BE2C (cell line): Measurements from ENCODE around the gene OXSR1.

Experiments used
- DNase-seq: peaks from one replicate; pipeline ENCODE4 v3.0.0-alpha.2; 2020
- H3K27me3 ChIP-seq: fragments of 250-450 bp; sonication (Bioruptor Pico); 2 replicates; pipeline ENCODE4 v1.5.1; 2020; ENCODE audit warnings: mild to moderate bottlenecking
- H3K36me3 ChIP-seq: fragments of 250-450 bp; sonication (Bioruptor Pico); 2 replicates; pipeline ENCODE4 v1.5.1; 2020; ENCODE audit warnings: mild to moderate bottlenecking
- H3K4me1 ChIP-seq: fragments of 250-450 bp; sonication (Bioruptor Pico); 2 replicates; pipeline ENCODE4 v1.5.1; 2020
- H3K4me3 ChIP-seq: 2 replicates; pipeline ENCODE4 v1.5.1; 2011; ENCODE audit warnings: low read depth, low read length
- H3K9me3 ChIP-seq: fragments of 250-450 bp; sonication (Bioruptor Pico); 2 replicates; pipeline ENCODE4 v1.5.1; 2020
- CTCF ChIP-seq: IDR thresholded peaks from 2 replicates; pipeline ENCODE4 v1.5.1; 2012; ENCODE audit warnings: mild to moderate bottlenecking, low read depth, low read length

The OXSR1 gene

GRCh38 chr3:38121832-38122461 lies 43.4 kb upstream of the OXSR1 start:
- H3K36me3 ChIP-seq: no peaks in the 10 kb centered on the region; the same call in 1 of the 2 replicates
- no peak for TF ChIP-seq CTCF
- H3K4me1 ChIP-seq: no peaks in the 10 kb centered on the region

GRCh38 chr3:38122712-38123290 lies 42.5 kb upstream of the OXSR1 start:
- no peaks in the 10 kb centered on the region for H3K4me1 ChIP-seq
- no peaks in the 10 kb centered on the region; the same call in 1 of the 2 replicates for H3K36me3 ChIP-seq
- no peak for DNase-seq
- TF ChIP-seq CTCF: no peak
- no peak overlapping the region for H3K4me3 ChIP-seq
- no peaks in the 10 kb centered on the region for H3K27me3 ChIP-seq
- no peaks in the 10 kb centered on the region for H3K9me3 ChIP-seq

More at GRCh38 chr3:38121832-38122461, 43.4 kb upstream of the OXSR1 start:
- no peak for DNase-seq
- Histone ChIP-seq H3K27me3 (no peaks in the 10 kb centered on the region), H3K4me3 (no peak overlapping the region), H3K9me3 (no peaks in the 10 kb centered on the region)

GRCh38 chr3:38124324-38125122 lies 40.8 kb upstream of the OXSR1 start:
- Histone ChIP-seq H3K4me3 (no peak overlapping the region), H3K9me3 (no peaks in the 10 kb centered on the region), H3K4me1 (no peaks in the 10 kb centered on the region), H3K27me3 (no peaks in the 10 kb centered on the region), H3K36me3 (no peaks in the 10 kb centered on the region; the same call in 1 of the 2 replicates)
- TF ChIP-seq CTCF: no peak
- DNase-seq: no peak

GRCh38 chr3:38125305-38126120 lies 39.8 kb upstream of the OXSR1 start:
- Histone ChIP-seq H3K36me3 (no peaks in the 10 kb centered on the region; the same call in 1 of the 2 replicates), H3K4me3 (no peak overlapping the region), H3K4me1 (no peaks in the 10 kb centered on the region), H3K27me3 (no peaks in the 10 kb centered on the region), H3K9me3 (no peaks in the 10 kb centered on the region)
- no peak for TF ChIP-seq CTCF
- no peak for DNase-seq

GRCh38 chr3:38126121-38126892 lies 39.0 kb upstream of the OXSR1 start:
- TF ChIP-seq CTCF: no peak
- H3K4me1 ChIP-seq: no peaks in the 10 kb centered on the region
- H3K36me3 ChIP-seq: no peaks in the 10 kb centered on the region; the same call in 1 of the 2 replicates

More at GRCh38 chr3:38126121-38126892, 39.0 kb upstream of the OXSR1 start:
- no peaks in the 10 kb centered on the region for H3K9me3 ChIP-seq
- no peaks in the 10 kb centered on the region for H3K27me3 ChIP-seq
- no peak overlapping the region for H3K4me3 ChIP-seq
- DNase-seq: no peak
